HepG2 (cell line): ENCODE data around the gene TUBA4B. TPM values are rescaled to one million over a fixed set of nuclear protein-coding genes. Genes with fewer than 3 reads are reported as not detected.
A peak's percentile ranks its signal among the peaks of the same experiment; 100 is the strongest.

Experiments
- ADNP ChIP-seq: sonication (generic); formaldehyde crosslinking; IDR thresholded peaks from 2 replicates; pipeline ENCODE4 v1.4.0; 2020; ENCODE audit warnings: missing genetic modification reagents
- CBX5 ChIP-seq: sonication (generic); formaldehyde crosslinking; IDR thresholded peaks from 2 replicates; pipeline ENCODE4 v1.4.0; 2020; ENCODE audit warnings: missing genetic modification reagents, borderline replicate concordance
- EP300 ChIP-seq, 3 experiments: sonication (generic) in 1 of 3; formaldehyde crosslinking in 1 of 3; IDR thresholded peaks; 2 replicates each; pipeline versions ENCODE4 v1.5.1 to v1.6.1; 2011 to 2020; ENCODE audit warnings: low read depth in 2 of 3, low read length in 2 of 3, borderline replicate concordance in 1 of 3, improper control_type of control experiment in 1 of 3, mild to moderate bottlenecking in 1 of 3, missing genetic modification reagents in 1 of 3, moderate library complexity in 1 of 3
- HNRNPK ChIP-seq: fragments of 200-400 bp; formaldehyde crosslinking; IDR thresholded peaks from 2 replicates; pipeline ENCODE4 v1.6.1; 2018; ENCODE audit warnings: low read length, low read depth, moderate library complexity, mild to moderate bottlenecking; ENCODE audit not compliant: poor library complexity, severe bottlenecking
- NRL ChIP-seq: sonication (generic); formaldehyde crosslinking; IDR thresholded peaks from 2 replicates; pipeline ENCODE4 v1.5.0; 2020; ENCODE audit warnings: missing genetic modification reagents, mild to moderate bottlenecking, moderate library complexity, borderline replicate concordance
- PPARG ChIP-seq: conservative IDR thresholded peaks from 2 replicates; pipeline ENCODE4 v1.6.1; 2016; ENCODE audit warnings: missing biosample characterization, missing genetic modification reagents
- RXRB ChIP-seq: IDR thresholded peaks from 2 replicates; pipeline ENCODE4 v1.6.1; 2016; ENCODE audit warnings: borderline replicate concordance, missing genetic modification reagents, missing compliant biosample characterization
- TBP ChIP-seq: sonication (generic); formaldehyde crosslinking; IDR thresholded peaks from 2 replicates; pipeline ENCODE4 v1.5.0; 2020; ENCODE audit warnings: missing genetic modification reagents
- TFDP2 ChIP-seq: sonication (generic); formaldehyde crosslinking; IDR thresholded peaks from 2 replicates; pipeline ENCODE4 v1.4.0; 2020; ENCODE audit warnings: missing genetic modification reagents
- ZNF274 ChIP-seq: sonication (generic); formaldehyde crosslinking; IDR thresholded peaks from 2 replicates; pipeline ENCODE4 v1.5.1; 2020; ENCODE audit warnings: mild to moderate bottlenecking, missing genetic modification reagents
- ZNF737 ChIP-seq: sonication (generic); formaldehyde crosslinking; IDR thresholded peaks from 2 replicates; pipeline ENCODE4 v1.5.0; 2020; ENCODE audit warnings: missing genetic modification reagents, mild to moderate bottlenecking, borderline replicate concordance
- ZUFSP ChIP-seq: sonication (generic); formaldehyde crosslinking; IDR thresholded peaks from 2 replicates; pipeline ENCODE4 v1.9.0; 2021; ENCODE audit warnings: missing genetic modification reagents, mild to moderate bottlenecking, borderline replicate concordance
- polyA plus RNA-seq, 8 experiments: library from polyadenylated mRNA; depleted of rRNA in 3 of 8; stranded (reverse) in 7 of 8; unstranded in 1 of 8; fragments of >200 nt; fragmentation: Illumina TruSeq in 4 of 8; extraction: Trizol in 4 of 8; gene quantifications; 2 replicates each; pipeline versions ENCODE4 v1.2.1 to v1.2.3, GENCODE V29; 2011 to 2016; ENCODE audit warnings: low read depth in 4 of 8, missing spikeins in 1 of 8, mixed read lengths in 1 of 8; ENCODE audit not compliant: insufficient read depth in 1 of 8
- total RNA-seq, 5 experiments: library from RNA; depleted of rRNA; stranded (reverse); fragments of >200 nt; fragmentation: Illumina TruSeq; extraction: Trizol; gene quantifications; 2 replicates each; pipeline ENCODE4 v1.2.3, GENCODE V29; 2016; ENCODE audit warnings: low read depth in 1 of 5
- TF ChIP-seq, protein P1 (sequence below): IDR thresholded peaks from 2 replicates; pipeline ENCODE4 v1.4.0; 2020; ENCODE audit warnings: mild to moderate bottlenecking, missing genetic modification reagents
- TF ChIP-seq, protein P2 (sequence below): sonication (generic); formaldehyde crosslinking; IDR thresholded peaks from 2 replicates; pipeline ENCODE4 v1.4.0; 2020; ENCODE audit warnings: mild to moderate bottlenecking, missing genetic modification reagents, borderline replicate concordance

Gene TUBA4B
- total and polyA plus RNA-seq, 2 of the 13 experiments (the other 11 are each of a cell fraction or from before 2014, with no cell fraction given) = 0.18 to 0.22 TPM

DNA sequence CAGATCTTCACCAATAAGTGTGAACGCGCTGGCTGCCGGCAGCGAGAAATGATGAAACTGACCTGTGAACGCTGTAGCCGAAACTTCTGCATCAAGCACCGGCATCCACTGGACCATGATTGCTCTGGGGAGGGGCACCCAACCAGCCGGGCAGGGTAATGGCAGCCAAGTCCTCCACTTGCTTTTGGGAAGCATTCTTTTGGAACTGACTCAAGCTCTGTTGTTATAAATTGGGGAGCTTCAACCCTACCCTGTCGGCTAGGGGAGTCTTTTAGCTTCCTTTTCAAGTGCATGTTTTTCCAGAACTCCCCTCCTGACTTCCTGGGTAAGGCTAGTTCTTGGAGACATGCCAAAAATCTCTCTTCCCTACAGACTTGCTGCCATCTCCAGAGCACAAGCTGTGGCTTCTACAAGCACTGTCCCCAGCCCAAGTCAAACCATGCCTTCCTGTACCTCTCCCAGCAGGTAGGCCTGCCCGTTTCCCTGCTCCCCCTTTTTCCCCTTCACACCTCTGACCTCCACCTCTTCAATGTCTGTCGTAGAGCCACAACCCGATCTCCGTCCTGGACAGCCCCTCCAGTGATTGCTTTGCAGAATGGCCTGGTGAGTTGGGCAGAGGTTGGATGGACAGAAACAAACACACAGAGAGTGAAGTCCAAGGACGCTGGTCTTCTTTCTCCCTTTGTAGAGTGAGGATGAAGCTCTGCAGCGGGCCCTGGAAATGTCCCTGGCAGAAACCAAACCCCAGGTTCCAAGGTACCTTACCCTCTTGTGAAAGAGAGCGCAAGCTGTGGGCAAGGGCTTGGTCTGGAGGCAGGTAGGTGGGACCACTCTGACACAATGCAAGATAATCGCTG is 44.9 kb upstream of the TUBA4B start (continued):
- TF ChIP-seq, protein P1, sequence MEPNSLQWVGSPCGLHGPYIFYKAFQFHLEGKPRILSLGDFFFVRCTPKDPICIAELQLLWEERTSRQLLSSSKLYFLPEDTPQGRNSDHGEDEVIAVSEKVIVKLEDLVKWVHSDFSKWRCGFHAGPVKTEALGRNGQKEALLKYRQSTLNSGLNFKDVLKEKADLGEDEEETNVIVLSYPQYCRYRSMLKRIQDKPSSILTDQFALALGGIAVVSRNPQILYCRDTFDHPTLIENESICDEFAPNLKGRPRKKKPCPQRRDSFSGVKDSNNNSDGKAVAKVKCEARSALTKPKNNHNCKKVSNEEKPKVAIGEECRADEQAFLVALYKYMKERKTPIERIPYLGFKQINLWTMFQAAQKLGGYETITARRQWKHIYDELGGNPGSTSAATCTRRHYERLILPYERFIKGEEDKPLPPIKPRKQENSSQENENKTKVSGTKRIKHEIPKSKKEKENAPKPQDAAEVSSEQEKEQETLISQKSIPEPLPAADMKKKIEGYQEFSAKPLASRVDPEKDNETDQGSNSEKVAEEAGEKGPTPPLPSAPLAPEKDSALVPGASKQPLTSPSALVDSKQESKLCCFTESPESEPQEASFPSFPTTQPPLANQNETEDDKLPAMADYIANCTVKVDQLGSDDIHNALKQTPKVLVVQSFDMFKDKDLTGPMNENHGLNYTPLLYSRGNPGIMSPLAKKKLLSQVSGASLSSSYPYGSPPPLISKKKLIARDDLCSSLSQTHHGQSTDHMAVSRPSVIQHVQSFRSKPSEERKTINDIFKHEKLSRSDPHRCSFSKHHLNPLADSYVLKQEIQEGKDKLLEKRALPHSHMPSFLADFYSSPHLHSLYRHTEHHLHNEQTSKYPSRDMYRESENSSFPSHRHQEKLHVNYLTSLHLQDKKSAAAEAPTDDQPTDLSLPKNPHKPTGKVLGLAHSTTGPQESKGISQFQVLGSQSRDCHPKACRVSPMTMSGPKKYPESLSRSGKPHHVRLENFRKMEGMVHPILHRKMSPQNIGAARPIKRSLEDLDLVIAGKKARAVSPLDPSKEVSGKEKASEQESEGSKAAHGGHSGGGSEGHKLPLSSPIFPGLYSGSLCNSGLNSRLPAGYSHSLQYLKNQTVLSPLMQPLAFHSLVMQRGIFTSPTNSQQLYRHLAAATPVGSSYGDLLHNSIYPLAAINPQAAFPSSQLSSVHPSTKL = peak; percentile 88
- TF ChIP-seq HNRNPK = no peak
- no peak for TF ChIP-seq ZUFSP (CRISPR knock-in tag)
- TF ChIP-seq, protein P2, sequence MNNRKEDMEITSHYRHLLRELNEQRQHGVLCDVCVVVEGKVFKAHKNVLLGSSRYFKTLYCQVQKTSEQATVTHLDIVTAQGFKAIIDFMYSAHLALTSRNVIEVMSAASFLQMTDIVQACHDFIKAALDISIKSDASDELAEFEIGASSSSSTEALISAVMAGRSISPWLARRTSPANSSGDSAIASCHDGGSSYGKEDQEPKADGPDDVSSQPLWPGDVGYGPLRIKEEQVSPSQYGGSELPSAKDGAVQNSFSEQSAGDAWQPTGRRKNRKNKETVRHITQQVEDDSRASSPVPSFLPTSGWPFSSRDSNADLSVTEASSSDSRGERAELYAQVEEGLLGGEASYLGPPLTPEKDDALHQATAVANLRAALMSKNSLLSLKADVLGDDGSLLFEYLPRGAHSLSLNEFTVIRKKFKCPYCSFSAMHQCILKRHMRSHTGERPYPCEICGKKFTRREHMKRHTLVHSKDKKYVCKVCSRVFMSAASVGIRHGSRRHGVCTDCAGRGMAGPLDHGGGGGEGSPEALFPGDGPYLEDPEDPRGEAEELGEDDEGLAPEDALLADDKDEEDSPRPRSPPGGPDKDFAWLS = no peak; the same call in 1 of the 2 replicates
- TF ChIP-seq ZNF737 = no peak
- TF ChIP-seq CBX5 (CRISPR knock-in tag) = peak; percentile 62; the same call in 1 of the 2 replicates
- peak; percentile 88 for TF ChIP-seq RXRB (CRISPR knock-in tag)
- TF ChIP-seq PPARG (CRISPR knock-in tag) = peak; percentile 88
- no peak for TF ChIP-seq TBP
- peak in 1 of 2 experiments; percentile 76; a peak in 3 of 4 replicates for TF ChIP-seq EP300 (IDR thresholded peaks at IDR 0.05; ENCODE audit: low read depth in 2 of 2, low read length in 2 of 2)
- peak; percentile 56 for TF ChIP-seq EP300 (CRISPR knock-in tag; IDR thresholded peaks at IDR 0.05; ENCODE audit: borderline replicate concordance)
- no peak for TF ChIP-seq ADNP (CRISPR knock-in tag)
- no peak; the same call in 1 of the 2 replicates for TF ChIP-seq NRL
- peak; percentile 33; the same call in 1 of the 2 replicates for TF ChIP-seq TFDP2
- no peak; the same call in 1 of the 2 replicates for TF ChIP-seq ZNF274
